H9 (cell line): Measurements from ENCODE around the gene GCN1. TPM values are rescaled to one million over a fixed set of nuclear protein-coding genes. Genes with fewer than 3 reads are reported as not detected.

Experiments used
- DNase-seq: peaks from one replicate; pipeline ENCODE4 v3.0.0-alpha.2; 2017
- H2AFZ ChIP-seq: one replicate; pipeline ENCODE4 v1.6.1; 2013; ENCODE audit warnings: mild to moderate bottlenecking, low read length, control low read depth, moderate library complexity
- H2AK5ac ChIP-seq: 2 replicates; pipeline ENCODE4 v1.6.1; 2013; ENCODE audit warnings: low read length, control low read depth, mixed read lengths; ENCODE audit not compliant: insufficient read length
- H2BK120ac ChIP-seq: one replicate; pipeline ENCODE4 v1.6.1; 2013; ENCODE audit warnings: low read depth, mild to moderate bottlenecking, low read length, control low read depth, inconsistent platforms; ENCODE audit not compliant: poor library complexity, severe bottlenecking
- H2BK12ac ChIP-seq: 2 replicates; pipeline ENCODE4 v1.6.1; 2013; ENCODE audit warnings: low read length, control low read depth, mixed read lengths, low read depth; ENCODE audit not compliant: insufficient read length
- H2BK15ac ChIP-seq: 2 replicates; pipeline ENCODE4 v1.6.1; 2013; ENCODE audit warnings: low read depth, low read length, control low read depth
- H2BK20ac ChIP-seq: one replicate; pipeline ENCODE4 v1.6.1; 2013; ENCODE audit warnings: low read depth, mild to moderate bottlenecking, low read length, control low read depth, inconsistent platforms; ENCODE audit not compliant: poor library complexity, severe bottlenecking
- H2BK5ac ChIP-seq: 2 replicates; pipeline ENCODE4 v1.6.1; 2013; ENCODE audit warnings: low read length, control low read depth, mixed read lengths; ENCODE audit not compliant: insufficient read length
- H3K14ac ChIP-seq: 2 replicates; pipeline ENCODE4 v1.6.1; 2013; ENCODE audit warnings: low read length, control low read depth; ENCODE audit not compliant: insufficient read depth
- H3K18ac ChIP-seq: 2 replicates; pipeline ENCODE4 v1.6.1; 2013; ENCODE audit warnings: low read depth, mild to moderate bottlenecking, mixed read lengths, low read length, control low read depth; ENCODE audit not compliant: insufficient read length
- H3K23ac ChIP-seq: 2 replicates; pipeline ENCODE4 v1.6.1; 2013; ENCODE audit warnings: low read length, control low read depth, mixed read lengths, low read depth; ENCODE audit not compliant: insufficient read length
- H3K23me2 ChIP-seq: 2 replicates; pipeline ENCODE4 v1.6.1; 2013; ENCODE audit warnings: low read depth, mild to moderate bottlenecking, mixed read lengths, low read length, control low read depth; ENCODE audit not compliant: insufficient read length, poor library complexity, severe bottlenecking
- H3K27ac ChIP-seq: 2 replicates; pipeline ENCODE4 v1.5.1; 2013; ENCODE audit warnings: low read length, control low read depth, mixed read lengths, low read depth; ENCODE audit not compliant: insufficient read length
- H3K27me3 ChIP-seq: 2 replicates; pipeline ENCODE4 v1.6.1; 2013; ENCODE audit warnings: low read length, control low read depth, inconsistent platforms; ENCODE audit not compliant: insufficient read depth
- H3K4ac ChIP-seq: 2 replicates; pipeline ENCODE4 v1.6.1; 2013; ENCODE audit warnings: low read depth, mild to moderate bottlenecking, control low read depth, inconsistent platforms, low read length, moderate library complexity
- H3K4me1 ChIP-seq: 2 replicates; pipeline ENCODE4 v1.6.1; 2013; ENCODE audit warnings: low read length, control low read depth, inconsistent platforms; ENCODE audit not compliant: insufficient read depth
- H3K4me2 ChIP-seq: 2 replicates; pipeline ENCODE4 v1.6.1; 2013; ENCODE audit warnings: low read length, control low read depth, mixed read lengths; ENCODE audit not compliant: insufficient read length, insufficient read depth
- H3K56ac ChIP-seq: 2 replicates; pipeline ENCODE4 v1.6.1; 2013; ENCODE audit warnings: low read depth, mild to moderate bottlenecking, mixed read lengths, low read length, control low read depth; ENCODE audit not compliant: insufficient read length
- H3K79me1 ChIP-seq: 2 replicates; pipeline ENCODE4 v1.6.1; 2013; ENCODE audit warnings: low read depth, mild to moderate bottlenecking, moderate library complexity, low read length, control low read depth, inconsistent platforms; ENCODE audit not compliant: insufficient read depth, poor library complexity, severe bottlenecking
- H3K79me2 ChIP-seq: 2 replicates; pipeline ENCODE4 v1.6.1; 2013; ENCODE audit warnings: low read length, control low read depth, inconsistent platforms; ENCODE audit not compliant: insufficient read depth
- H3K9ac ChIP-seq: 2 replicates; pipeline ENCODE4 v1.6.1; 2013; ENCODE audit warnings: low read length, control low read depth, mixed read lengths; ENCODE audit not compliant: insufficient read length; ENCODE audit errors: extremely low read depth
- H3K9me3 ChIP-seq: one replicate; pipeline ENCODE4 v1.6.1; 2013; ENCODE audit warnings: low read depth, low read length, inconsistent platforms; ENCODE audit not compliant: control insufficient read depth
- H3T11ph ChIP-seq: one replicate; pipeline ENCODE4 v1.6.1; 2013; ENCODE audit warnings: mild to moderate bottlenecking, low read length, control low read depth, inconsistent platforms
- H4K20me1 ChIP-seq: one replicate; pipeline ENCODE4 v1.6.1; 2013; ENCODE audit not compliant: control insufficient read depth, insufficient read length, insufficient read depth
- H4K5ac ChIP-seq: 2 replicates; pipeline ENCODE4 v1.6.1; 2013; ENCODE audit warnings: low read depth, mild to moderate bottlenecking, mixed read lengths, low read length, control low read depth; ENCODE audit not compliant: insufficient read length
- H4K8ac ChIP-seq: replicated peaks from 2 replicates; pipeline ENCODE4 v1.6.1; 2013; ENCODE audit warnings: low read length, control low read depth, mixed read lengths, low read depth; ENCODE audit not compliant: insufficient read length
- H4K91ac ChIP-seq: 2 replicates; pipeline ENCODE4 v1.6.1; 2013; ENCODE audit warnings: low read depth, mild to moderate bottlenecking, moderate library complexity, mixed read lengths, low read length, control low read depth; ENCODE audit not compliant: insufficient read length
- H3K27ac Mint-ChIP-seq, 3 experiments: 2 replicates in 2 of 3; 3 replicates in 1 of 3; pipeline ENCODE4 v1.8.0; 2020 to 2021; ENCODE audit warnings: mixed read lengths in 3 of 3, mild to moderate bottlenecking in 1 of 3, moderate library complexity in 1 of 3
- H3K27me3 Mint-ChIP-seq: 2 replicates; pipeline ENCODE4 v1.8.0; 2021; ENCODE audit warnings: low read depth, mild to moderate bottlenecking, moderate library complexity, mixed read lengths
- H3K36me3 Mint-ChIP-seq, 3 experiments: 2 replicates in 2 of 3; 3 replicates in 1 of 3; pipeline ENCODE4 v1.8.0; 2020 to 2021; ENCODE audit warnings: low read depth in 3 of 3, mixed read lengths in 3 of 3; ENCODE audit not compliant: insufficient read depth in 1 of 3
- H3K4me1 Mint-ChIP-seq, 2 experiments: 2 replicates each; pipeline ENCODE4 v1.8.0; 2020; ENCODE audit warnings: mixed read lengths in 2 of 2
- H3K4me3 Mint-ChIP-seq, 2 experiments: 2 replicates in 1 of 2; 3 replicates in 1 of 2; pipeline ENCODE4 v1.8.0; 2020 to 2021; ENCODE audit warnings: mild to moderate bottlenecking in 2 of 2, mixed read lengths in 2 of 2, moderate library complexity in 1 of 2
- H3K9me3 Mint-ChIP-seq, 2 experiments: 2 replicates in 1 of 2; 3 replicates in 1 of 2; pipeline ENCODE4 v1.8.0; 2020; ENCODE audit warnings: mild to moderate bottlenecking in 2 of 2, mixed read lengths in 2 of 2, moderate library complexity in 1 of 2
- CTCF ChIP-seq: fragments of 200-600 bp; sonication (generic); conservative IDR thresholded peaks from 3 replicates; pipeline ENCODE4 v1.8.0; 2021; ENCODE audit warnings: antibody characterized with exemption, mild to moderate bottlenecking
- WGBS: extraction: QIAGEN DNeasy Blood & Tissue Kit; methylation state at CpG from one replicate; pipeline ENCODE4 v1.1.7; 2013; ENCODE audit warnings: missing lambda C conversion rate, low lambda C conversion rate, mixed read lengths; ENCODE audit not compliant: insufficient read length; ENCODE audit errors: extremely low coverage; 5-methylcytosine and 5-hydroxymethylcytosine counted together
- total RNA-seq: library from RNA; stranded (reverse); gene quantifications from 2 replicates; pipeline ENCODE4 v1.2.1, GENCODE V29; 2021

Gene GCN1
- total RNA-seq, 1 experiment from 2014 or later: 137 TPM

GRCh38 chr12:120240495-120240833 lies 45.9 kb upstream of the GCN1 start:
- Histone ChIP-seq H3K18ac (no peak overlapping the region), H3K4ac (no peak overlapping the region), H2BK15ac (no peak overlapping the region), H3K27ac (no peak overlapping the region), H3T11ph (no peak overlapping the region), H4K91ac (no peak overlapping the region), H2BK12ac (no peak overlapping the region), H3K79me2 (peaks cover 30% of the 10 kb centered on the region; the same call in 1 of the 2 replicates), H2BK20ac (no peak overlapping the region), H3K9ac (no peak overlapping the region), H3K23ac (no peak overlapping the region), H3K4me1 (peaks cover 4% of the 10 kb centered on the region; the same call in 1 of the 2 replicates), H3K23me2 (no peaks in the 10 kb centered on the region), H2BK5ac (no peak overlapping the region), H3K4me2 (no peak overlapping the region), H2AFZ (no peak overlapping the region), H2BK120ac (no peak overlapping the region), H4K5ac (no peak overlapping the region), H3K27me3 (no peaks in the 10 kb centered on the region), H4K8ac (no peak overlapping the region), H3K14ac (no peak overlapping the region), H3K79me1 (peaks cover 2% of the 10 kb centered on the region), H3K9me3 (no peaks in the 10 kb centered on the region), H4K20me1 (no peaks in the 10 kb centered on the region), H3K56ac (no peak overlapping the region), H2AK5ac (no peak overlapping the region)
- Mint-ChIP-seq H3K27me3 (no peaks in the 10 kb centered on the region), H3K4me1 (peaks cover 50% of the 10 kb centered on the region in 2 experiments), H3K9me3 (no peaks in the 10 kb centered on the region), H3K27ac (peak overlapping the region in 2 of 3 experiments; percentile 23 to 74; a peak in 2 of 7 replicates), H3K4me3 (no peak overlapping the region), H3K36me3 (no peaks in the 10 kb centered on the region; a peak in 1 of 7 replicates)
- DNase-seq: no peak
- TF ChIP-seq CTCF: no peak
- WGBS: no CpG with 5 or more reads among the region's 5 CpGs
